GM18499 (cell line): Measurements from ENCODE around the gene SPINK14.

Source experiments
- ATAC-seq: cut with Tn5 transposase; IDR thresholded peaks from one replicate; pipeline ENCODE4 v1.9.1; 2021; ENCODE audit warnings: moderate number of reproducible peaks; ENCODE audit not compliant: insufficient read depth, unreplicated experiment

SPINK14 gene

DNA sequence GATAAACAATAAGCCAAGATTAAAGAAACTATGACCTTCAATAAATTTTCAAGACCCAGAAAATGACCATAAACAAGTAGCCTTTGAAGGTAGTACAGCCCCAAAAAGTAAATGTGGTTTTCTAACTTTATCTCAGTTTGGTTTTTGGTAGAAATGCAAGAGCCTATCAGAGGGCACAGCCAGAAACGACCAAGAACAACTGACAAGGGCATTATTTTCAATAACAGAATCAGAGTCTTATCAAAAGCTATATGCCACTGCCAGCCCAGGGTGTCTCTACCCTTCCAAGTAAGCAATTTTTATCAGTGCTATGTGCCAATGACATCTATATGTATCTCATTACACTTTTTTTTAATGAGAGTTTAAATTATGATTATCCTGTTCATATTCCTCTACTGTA lies 22.7 kb downstream of the SPINK14 start:
- ATAC-seq: no peak

DNA sequence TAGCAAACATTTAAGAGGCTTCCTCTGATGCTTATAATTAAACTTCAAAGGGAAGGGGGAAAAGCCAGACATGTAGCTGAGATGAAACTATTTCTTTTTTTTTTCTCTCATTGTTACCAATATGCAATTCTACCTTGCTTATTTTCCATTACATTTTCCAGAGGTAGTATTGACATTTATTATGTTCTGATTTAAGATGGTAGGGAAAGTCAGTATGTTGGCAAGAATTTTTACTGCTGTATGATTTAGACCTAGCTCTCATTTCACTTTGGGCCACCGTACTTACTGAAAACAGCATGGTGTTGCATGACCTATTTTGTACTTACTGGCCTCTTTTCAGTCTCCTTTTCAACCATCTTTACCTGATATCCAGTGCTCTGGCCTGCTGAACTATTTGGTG lies 24.9 kb downstream of the SPINK14 start:
- no peak for ATAC-seq

GRCh38 chr5:148201151-148201550 lies 32.8 kb downstream of the SPINK14 start:
- ATAC-seq: no peak

DNA sequence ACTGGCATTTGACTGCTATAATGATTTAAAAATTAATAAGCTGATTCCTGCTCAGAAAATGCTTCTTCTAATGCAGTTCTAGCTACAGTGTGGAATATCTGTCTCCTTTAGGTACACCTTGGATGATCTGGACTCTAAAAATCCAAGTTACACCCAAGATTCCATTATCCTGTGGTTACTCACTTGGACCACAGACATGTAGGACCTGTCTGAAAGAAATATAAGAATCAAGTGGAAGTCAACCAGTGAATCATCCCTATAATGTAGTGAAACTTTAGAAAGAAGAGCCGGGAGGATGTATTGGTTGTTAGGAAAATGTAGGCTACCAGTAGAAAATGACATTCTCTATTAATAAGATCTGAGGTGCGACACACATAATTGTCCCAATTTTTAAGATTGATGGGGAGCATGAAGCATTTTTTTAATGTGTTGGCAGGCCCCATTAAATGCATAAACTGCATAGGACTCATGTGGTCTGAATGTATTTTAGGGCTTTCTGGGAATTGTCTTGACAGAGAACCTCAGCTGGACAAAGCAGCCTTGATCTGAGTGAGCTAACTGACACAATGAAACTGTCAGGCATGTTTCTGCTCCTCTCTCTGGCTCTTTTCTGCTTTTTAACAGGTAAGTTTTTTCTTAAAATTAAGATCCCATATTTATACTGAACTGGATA lies 34.3 kb downstream of the SPINK14 start, which contains the start of gene SPINK6:
SPINK6 (plus strand) TSS at position 512 of the 673 bp plus-strand sequence; CDS start at position 567, 55 bp downstream.
- no peak for ATAC-seq

DNA sequence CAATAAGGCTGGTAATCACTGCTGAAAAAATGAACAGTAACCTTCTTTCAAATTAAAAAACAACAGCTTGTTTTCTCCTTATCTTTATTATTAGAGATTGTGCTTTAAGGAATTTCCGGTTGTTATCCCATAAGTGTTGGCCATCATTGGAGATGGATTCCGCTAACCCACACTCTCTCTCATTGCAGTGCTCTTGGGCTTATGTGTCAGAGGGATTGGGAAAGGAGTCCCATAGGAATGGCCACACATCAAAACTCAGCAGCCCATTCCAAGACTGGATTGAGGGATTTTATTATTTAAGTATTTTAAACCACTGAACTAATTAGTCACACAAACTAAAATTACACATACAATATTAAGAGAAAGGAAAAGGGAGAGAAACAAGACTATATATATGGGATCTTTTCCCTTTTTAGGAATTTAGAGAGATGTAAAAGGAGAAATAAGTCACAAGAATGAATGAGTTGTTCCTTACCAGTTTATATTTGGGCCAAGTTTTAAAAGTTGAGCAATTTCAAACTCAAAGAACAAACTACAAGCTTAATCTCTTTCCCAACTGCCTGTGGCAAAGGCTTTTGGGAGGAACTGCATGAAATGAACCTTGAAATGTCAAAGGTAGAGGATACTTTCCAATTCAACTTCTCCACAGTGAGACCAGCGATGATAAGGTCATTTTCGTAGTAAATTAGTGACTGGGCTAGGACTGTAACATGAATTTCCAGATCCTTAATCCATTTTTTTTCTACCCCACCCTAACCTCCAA lies 36.9 kb downstream of the SPINK14 start:
- ATAC-seq: no peak

- no peak for ATAC-seq
These were observed 37.5 kb downstream of the SPINK14 start for GRCh38 chr5:148205865-148206264.

- ATAC-seq: no peak
These were observed 38.3 kb downstream of the SPINK14 start for GRCh38 chr5:148206620-148207019.

DNA sequence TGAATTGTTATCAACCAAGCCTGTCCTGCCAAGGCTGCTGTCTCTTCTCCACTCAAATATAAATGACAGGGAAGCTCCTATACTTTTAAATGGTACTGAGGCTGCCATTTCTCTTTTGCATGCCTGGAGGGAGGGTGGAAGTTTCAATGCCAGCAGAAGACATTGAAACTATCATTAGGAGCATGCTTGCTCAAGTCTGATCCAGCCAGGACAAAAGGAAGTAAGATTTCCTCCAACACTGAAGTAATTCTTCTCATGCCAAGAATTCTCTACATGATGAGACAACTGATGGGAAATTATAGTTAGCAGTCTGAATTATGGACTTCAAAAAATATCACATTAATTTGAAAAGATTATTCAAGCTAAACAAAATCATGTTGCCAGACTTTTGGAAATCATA lies 39.9 kb downstream of the SPINK14 start:
- ATAC-seq: no peak

- ATAC-seq: no peak
These were observed 40.9 kb downstream of the SPINK14 start for GRCh38 chr5:148209151-148209770.

GRCh38 chr5:148214665-148215185 lies 46.4 kb downstream of the SPINK14 start:
- no peak for ATAC-seq

DNA sequence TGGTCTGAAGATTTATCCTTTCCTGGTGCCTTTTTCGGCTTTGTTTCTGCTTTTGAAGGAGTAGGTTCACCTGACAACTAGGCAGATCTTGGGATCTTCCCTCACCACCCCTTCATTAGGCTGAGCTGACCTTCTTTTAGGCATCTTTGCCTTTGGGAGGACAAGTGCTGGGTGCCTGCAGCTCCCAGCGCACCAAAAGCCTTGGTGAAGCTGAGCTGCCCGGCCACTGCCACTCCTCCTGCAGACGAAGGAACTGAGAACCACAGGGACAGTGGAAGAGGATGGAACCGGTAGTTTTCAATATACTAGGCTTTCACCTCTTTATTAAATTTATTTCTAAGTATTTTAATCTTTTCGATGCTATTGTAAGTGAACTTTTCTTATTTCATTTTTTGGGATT lies 53.2 kb downstream of the SPINK14 start:
- no peak for ATAC-seq

DNA sequence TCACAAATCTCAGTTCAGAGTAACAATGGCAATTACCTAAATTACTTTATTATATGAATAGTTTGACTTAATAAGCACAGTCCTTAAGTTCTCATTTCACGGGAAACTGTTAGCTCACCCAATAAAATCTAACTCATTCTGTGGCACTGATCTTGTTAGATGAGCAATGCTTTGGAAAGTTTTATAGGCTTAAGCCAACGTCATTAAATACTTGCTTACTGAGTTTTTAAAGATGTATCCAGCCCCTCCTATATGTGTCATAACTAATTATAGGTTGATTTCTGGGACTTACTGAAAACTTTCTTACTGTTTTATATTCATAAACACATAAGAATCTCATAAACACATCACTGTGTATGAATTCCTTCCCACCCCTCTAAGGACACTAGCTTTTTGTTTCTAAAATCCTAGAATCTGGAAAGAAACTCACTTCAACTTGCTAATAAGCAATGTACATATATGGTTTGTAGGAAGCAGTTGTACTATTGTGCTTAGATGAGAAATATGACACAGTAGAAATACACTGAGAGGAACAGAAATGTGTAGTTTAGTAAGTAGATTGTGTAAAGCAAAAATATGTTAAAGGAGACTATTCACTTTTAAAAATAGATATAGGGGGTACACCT lies 55.9 kb downstream of the SPINK14 start:
- ATAC-seq: no peak
